ENCODE data around the gene GON4L. TPM values are rescaled to one million over a fixed set of nuclear protein-coding genes. Genes with fewer than 3 reads are reported as not detected.
"Not testable (repeated sequence)": the region's sequence is repeated elsewhere in the genome, so short reads cannot be mapped to it uniquely, and the experiment has no call there.

The GON4L gene
- total RNA-seq, 1 experiment from 2014 or later = 33.9 TPM

DNA sequence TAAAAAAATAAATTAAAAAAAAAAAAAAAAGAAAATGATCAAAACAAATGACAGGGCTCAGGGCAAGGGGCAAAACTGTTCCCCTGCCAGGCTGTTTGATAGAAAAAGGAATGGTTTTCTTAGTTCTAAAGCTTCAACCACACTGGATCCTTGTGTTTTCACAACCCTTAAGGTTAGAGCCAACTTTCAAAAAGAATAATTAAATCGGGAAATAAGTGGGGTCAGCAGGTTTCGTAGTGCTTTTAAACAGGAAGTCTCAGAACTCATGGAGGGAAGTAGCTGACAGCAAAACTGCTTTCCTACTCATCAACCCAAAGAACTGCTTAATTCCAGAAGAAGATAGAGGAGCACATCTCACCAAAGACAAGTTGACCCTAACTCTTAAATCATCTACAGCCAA is 155.3 kb downstream of the GON4L start:
- not testable (repeated sequence) for DNase-seq (ENCODE audit: extremely low read depth, low read depth)

Small RNA genes lying within 50 kb of the gene (small RNA-seq; reads per million reads assigned to genes)
- gene RF00015 = 0 reads per million in 2 experiments

Other genes starting within 250 kb of the GON4L start
- 21.6 and 29.2 TPM in 2 replicates for gene MSTO1, start 247.0 kb downstream of the GON4L start, total RNA-seq (2014; rRNA removed; shearing (Covaris generic))
- gene YY1AP1, start 168.4 kb downstream of the GON4L start, total RNA-seq (2014; rRNA removed; shearing (Covaris generic)) = 48.4 and 55.1 TPM in 2 replicates
- 171 and 188 TPM in 2 replicates for gene DAP3, start 168.1 kb downstream of the GON4L start, total RNA-seq (2014; rRNA removed; shearing (Covaris generic))
- 0.14 and 0.37 TPM in 2 replicates for gene SYT11, start 2.4 kb upstream of the GON4L start, total RNA-seq (2014; rRNA removed; shearing (Covaris generic))
- 93.4 and 100.0 TPM in 2 replicates for gene RIT1, start 54.1 kb upstream of the GON4L start, total RNA-seq (2014; rRNA removed; shearing (Covaris generic))
- gene KHDC4, start 77.2 kb upstream of the GON4L start, total RNA-seq (2014; rRNA removed; shearing (Covaris generic)) = 64.7 and 86.5 TPM in 2 replicates
- not detected in 2 replicates for gene RXFP4, start 84.4 kb upstream of the GON4L start, total RNA-seq (2014; rRNA removed; shearing (Covaris generic))
- 318 and 324 TPM in 2 replicates for gene ARHGEF2, start 121.3 kb upstream of the GON4L start, total RNA-seq (2014; rRNA removed; shearing (Covaris generic))
- 487 and 490 TPM in 2 replicates for gene SSR2, start 163.7 kb upstream of the GON4L start, total RNA-seq (2014; rRNA removed; shearing (Covaris generic))
- 44.6 and 45.5 TPM in 2 replicates for gene UBQLN4, start 196.6 kb upstream of the GON4L start, total RNA-seq (2014; rRNA removed; shearing (Covaris generic))
- 93.6 and 97.6 TPM in 2 replicates for gene LAMTOR2, start 197.6 kb upstream of the GON4L start, total RNA-seq (2014; rRNA removed; shearing (Covaris generic))
- not detected in 2 replicates for gene RAB25, start 203.9 kb upstream of the GON4L start, total RNA-seq (2014; rRNA removed; shearing (Covaris generic))
- gene MEX3A, start 225.3 kb upstream of the GON4L start, total RNA-seq (2014; rRNA removed; shearing (Covaris generic)) = 2.8 and 3.0 TPM in 2 replicates